Measurements from ENCODE around the gene CAMK1D.

CAMK1D gene

DNA sequence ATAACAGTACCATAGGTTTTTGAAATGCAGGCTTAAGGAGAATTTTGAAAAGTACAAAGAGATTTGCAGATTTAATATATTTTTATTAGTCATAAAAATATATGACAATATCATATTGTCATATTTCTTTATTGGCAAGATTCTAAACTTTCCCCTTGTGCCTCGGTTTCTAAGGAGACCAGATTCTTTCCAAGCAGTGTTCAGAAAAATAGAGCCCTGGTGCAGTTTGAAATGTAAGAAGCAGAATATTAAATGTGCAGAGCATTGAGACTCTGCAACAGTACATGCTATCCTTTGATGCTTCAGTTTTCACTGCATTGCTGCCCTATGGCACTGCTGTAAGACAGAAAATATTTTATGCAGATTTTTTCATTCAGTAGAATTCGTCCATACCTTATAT is 408.9 kb downstream of the CAMK1D start:
- H3K4me1 Mint-ChIP-seq (ENCODE audit: low read depth) = no peaks in the 10 kb centered on the region

DNA sequence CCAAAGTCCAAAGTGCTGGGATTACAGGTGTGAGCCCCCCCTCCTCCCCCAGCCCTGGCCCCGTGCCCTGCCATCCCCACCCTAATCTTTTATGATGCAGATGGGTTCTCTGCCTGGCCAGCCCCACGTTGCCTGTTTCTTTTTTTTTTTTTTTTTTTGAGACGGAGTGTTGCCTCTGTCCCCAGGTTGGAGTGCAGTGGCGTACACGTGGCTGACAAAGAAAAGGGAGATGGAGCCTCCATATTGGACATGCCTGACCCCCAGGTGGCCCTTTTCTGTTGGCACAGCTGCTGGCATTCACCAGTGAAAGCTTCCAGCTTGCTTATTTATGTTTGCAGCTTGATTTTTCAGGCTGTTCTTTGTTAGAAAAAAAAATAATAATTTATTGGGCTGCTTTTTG is 416.9 kb downstream of the CAMK1D start:
- Mint-ChIP-seq H3K27ac (no peak overlapping the region), H3K9me3 (ENCODE audit: low read depth) (no peaks in the 10 kb centered on the region), H3K4me3 (no peak overlapping the region), H3K27me3 (no peaks in the 10 kb centered on the region), H3K36me3 (peaks cover 26% of the 10 kb centered on the region), H3K4me1 (ENCODE audit: low read depth) (no peaks in the 10 kb centered on the region)

More for the DNA sequence above, 408.9 kb downstream of the CAMK1D start:
- Mint-ChIP-seq H3K4me3 (no peak overlapping the region), H3K9me3 (ENCODE audit: low read depth) (no peaks in the 10 kb centered on the region), H3K27ac (no peak overlapping the region), H3K27me3 (no peaks in the 10 kb centered on the region), H3K36me3 (peaks cover 10% of the 10 kb centered on the region)

DNA sequence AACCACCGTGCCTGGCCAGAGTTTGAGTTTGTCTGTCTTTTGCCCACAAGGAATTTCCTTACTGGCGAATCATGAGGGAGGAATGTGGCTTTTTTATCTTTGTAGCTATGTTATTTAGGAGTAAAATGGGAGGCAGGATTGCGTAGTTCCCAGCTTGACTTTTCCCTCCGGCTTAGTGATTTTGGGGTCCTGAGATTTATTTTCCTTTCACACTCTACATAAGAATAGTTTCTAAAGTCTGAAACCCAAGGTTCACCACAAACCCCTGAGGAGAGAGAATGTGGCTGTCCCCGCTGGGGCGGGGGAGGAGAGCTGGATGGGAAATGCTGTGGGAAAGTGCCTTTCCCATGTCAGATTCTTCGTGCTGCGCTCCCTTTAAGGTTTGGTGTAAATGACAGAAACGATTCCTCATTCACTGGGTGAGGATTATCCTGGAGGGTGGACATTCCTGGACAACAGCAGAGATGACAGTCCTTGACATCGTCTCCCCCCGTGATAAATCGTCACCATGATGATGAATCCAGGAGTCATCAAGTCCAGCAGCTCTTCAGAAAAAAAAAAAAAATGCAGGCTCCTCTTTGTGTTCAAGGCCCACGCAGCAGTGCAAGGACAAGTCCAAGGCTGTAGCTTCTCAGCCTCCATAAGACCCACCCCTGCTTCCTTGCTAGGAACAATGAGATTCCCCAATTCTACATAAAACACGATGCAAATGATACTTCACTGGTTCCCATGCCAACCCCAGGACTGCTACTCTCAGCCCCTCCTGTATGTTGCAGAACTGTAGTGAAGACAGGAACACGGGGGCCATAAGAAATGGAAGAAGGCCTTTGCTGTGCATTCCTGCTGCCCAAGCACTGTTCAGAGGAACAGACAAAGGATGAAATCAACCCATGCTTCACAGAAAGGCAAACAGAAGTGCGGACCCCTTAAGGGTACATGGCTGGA is 419.1 kb downstream of the CAMK1D start:
- H3K27ac Mint-ChIP-seq = no peak overlapping the region

DNA sequence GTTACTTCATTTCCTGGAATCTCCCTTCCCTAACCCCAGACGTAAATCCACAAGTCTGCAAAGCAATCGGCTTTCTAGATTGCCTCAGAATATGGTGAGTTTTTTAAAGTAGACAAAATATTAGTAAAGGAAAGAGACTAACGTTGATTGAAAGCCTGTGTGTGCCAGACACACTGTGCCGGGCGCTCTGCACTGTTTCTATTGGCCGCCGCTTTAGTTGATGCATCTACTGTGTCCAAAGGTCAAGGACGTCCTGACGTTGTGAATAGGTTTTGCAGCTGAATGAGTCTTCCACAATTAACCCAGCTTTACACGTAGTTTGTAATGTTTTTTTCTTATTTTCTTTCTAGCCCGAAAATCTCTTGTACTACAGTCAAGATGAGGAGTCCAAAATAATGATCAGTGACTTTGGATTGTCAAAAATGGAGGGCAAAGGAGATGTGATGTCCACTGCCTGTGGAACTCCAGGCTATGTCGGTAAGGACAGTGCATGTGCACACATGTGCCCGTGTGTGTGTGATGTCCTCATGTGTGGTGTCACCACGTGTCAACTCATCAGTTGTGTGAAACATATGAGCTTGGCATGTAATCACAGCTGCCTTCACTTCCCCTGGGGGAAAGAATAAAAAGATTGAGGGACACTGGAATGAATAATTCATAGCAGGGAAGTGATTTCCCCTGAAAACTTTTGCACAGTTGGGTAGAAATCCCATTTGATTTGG is 420.1 kb downstream of the CAMK1D start:
- H3K36me3 Mint-ChIP-seq = peaks cover 24% of the 10 kb centered on the region
- no peak overlapping the region for H3K27ac Mint-ChIP-seq
- H3K4me1 Mint-ChIP-seq (ENCODE audit: low read depth) = peaks cover 2% of the 10 kb centered on the region
- no peaks in the 10 kb centered on the region for H3K27me3 Mint-ChIP-seq
- no peaks in the 10 kb centered on the region for H3K9me3 Mint-ChIP-seq (ENCODE audit: low read depth)
- no peak overlapping the region for H3K4me3 Mint-ChIP-seq

More for the DNA sequence above, 419.1 kb downstream of the CAMK1D start:
- H3K4me3 Mint-ChIP-seq = no peak overlapping the region
- H3K4me1 Mint-ChIP-seq (ENCODE audit: low read depth) = no peaks in the 10 kb centered on the region
- H3K9me3 Mint-ChIP-seq (ENCODE audit: low read depth) = no peaks in the 10 kb centered on the region
- H3K36me3 Mint-ChIP-seq = peaks cover 24% of the 10 kb centered on the region
- no peaks in the 10 kb centered on the region for H3K27me3 Mint-ChIP-seq

- H3K4me1 Mint-ChIP-seq (ENCODE audit: low read depth) = peaks cover 3% of the 10 kb centered on the region
- no peak overlapping the region for H3K27ac Mint-ChIP-seq
- H3K27me3 Mint-ChIP-seq = no peaks in the 10 kb centered on the region
- no peaks in the 10 kb centered on the region for H3K9me3 Mint-ChIP-seq (ENCODE audit: low read depth)
- peaks cover 27% of the 10 kb centered on the region for H3K36me3 Mint-ChIP-seq
- H3K4me3 Mint-ChIP-seq = no peak overlapping the region
Observed at GRCh38 chr10:12771981-12772760, 422.8 kb downstream of the CAMK1D start.

- Mint-ChIP-seq H3K4me3 (no peak overlapping the region), H3K27ac (no peak overlapping the region), H3K36me3 (peaks cover 23% of the 10 kb centered on the region), H3K4me1 (ENCODE audit: low read depth) (peaks cover 3% of the 10 kb centered on the region), H3K9me3 (ENCODE audit: low read depth) (no peaks in the 10 kb centered on the region), H3K27me3 (no peaks in the 10 kb centered on the region)
Observed at GRCh38 chr10:12772797-12773587, 423.6 kb downstream of the CAMK1D start.

GRCh38 chr10:12774204-12774894 is 425.0 kb downstream of the CAMK1D start:
- no peaks in the 10 kb centered on the region for H3K27me3 Mint-ChIP-seq
- no peak overlapping the region for H3K27ac Mint-ChIP-seq
- peaks cover 3% of the 10 kb centered on the region for H3K4me1 Mint-ChIP-seq (ENCODE audit: low read depth)

DNA sequence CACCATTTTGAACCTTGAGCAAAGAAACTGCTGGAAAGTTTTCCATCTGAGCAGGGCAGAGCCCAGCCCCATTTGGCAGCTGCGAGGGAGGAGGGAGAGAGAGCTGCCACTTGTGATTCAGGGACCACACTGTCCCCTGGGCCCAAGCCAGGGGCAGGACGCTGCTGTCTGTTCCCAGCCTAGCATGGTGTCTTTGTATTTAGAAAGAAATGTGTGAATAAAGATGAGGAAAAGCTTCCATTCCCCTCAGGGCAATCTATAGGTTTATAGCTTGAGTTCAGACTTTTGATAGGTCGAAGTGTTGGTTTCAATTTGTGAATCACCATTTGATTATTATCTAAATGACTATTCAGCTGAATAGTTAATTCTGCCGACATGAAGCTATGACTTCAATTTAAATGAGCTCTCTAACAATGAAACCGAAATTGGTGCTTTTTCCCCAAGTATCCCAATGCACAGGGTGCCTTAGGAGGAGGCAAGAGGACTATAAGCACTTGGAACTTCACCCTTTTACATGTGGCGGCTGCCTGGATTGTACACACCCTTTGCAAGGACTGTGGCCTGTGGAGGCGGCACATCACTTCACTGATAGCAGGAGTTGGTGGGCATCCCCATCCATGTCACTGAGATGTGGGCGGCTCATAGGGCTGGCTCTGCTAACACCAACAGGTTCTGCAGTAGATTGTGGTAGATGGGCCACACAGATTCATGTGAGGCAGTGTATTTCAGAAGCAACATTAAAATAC is 428.7 kb downstream of the CAMK1D start:
- no peak overlapping the region for H3K4me3 Mint-ChIP-seq
- no peaks in the 10 kb centered on the region for H3K9me3 Mint-ChIP-seq (ENCODE audit: low read depth)
- no peak overlapping the region for H3K27ac Mint-ChIP-seq
- peaks cover 7% of the 10 kb centered on the region for H3K4me1 Mint-ChIP-seq (ENCODE audit: low read depth)
- H3K27me3 Mint-ChIP-seq = no peaks in the 10 kb centered on the region
- H3K36me3 Mint-ChIP-seq = peaks cover 14% of the 10 kb centered on the region

More at GRCh38 chr10:12774204-12774894, 425.0 kb downstream of the CAMK1D start:
- Mint-ChIP-seq H3K36me3 (peaks cover 19% of the 10 kb centered on the region), H3K4me3 (no peak overlapping the region), H3K9me3 (ENCODE audit: low read depth) (no peaks in the 10 kb centered on the region)

DNA sequence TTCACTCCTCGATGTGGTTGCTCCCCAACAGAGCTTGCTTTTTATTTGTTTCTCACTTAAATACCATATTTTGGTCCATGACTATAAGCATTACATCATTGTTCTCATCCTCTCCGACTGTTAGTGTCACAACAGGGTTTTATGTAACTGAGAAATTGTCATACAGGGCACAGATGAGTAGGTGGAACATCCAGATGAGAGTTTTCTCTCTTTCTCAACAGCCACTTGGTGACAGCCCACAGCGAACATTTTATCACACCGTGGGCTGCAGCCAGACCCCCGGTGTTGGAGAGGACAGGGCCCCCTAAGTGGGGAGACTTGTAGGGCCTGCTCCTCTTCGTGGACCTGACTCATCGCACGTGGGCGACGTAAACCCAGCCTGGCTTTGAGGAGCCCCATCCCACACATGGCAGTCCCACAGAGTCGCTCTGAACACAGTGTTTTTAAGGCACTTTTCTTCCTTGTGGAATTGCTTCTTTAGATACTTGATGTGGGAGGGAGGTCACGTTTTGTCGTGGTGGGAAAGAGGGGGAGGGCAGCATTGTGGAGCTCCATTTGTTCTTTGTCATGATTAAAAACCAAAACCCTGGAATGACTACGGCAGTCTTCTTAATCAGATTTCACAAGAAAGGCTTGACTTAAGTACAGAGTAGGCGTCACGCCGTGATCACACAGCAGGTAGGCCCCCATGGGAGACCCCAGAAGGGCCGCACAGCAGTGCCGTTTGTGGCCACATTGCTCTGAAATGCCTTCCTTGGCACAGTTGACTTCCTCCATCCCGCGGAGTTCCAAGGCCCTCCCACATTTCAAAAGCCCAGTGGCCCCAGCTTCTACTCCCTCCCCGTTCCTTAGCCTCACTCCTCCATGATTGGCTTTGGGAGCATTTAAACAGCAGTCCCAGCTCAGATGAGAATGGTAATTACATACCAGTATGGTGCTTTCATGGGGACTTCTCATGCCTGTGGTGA is 431.6 kb downstream of the CAMK1D start:
- no peaks in the 10 kb centered on the region for H3K9me3 Mint-ChIP-seq (ENCODE audit: low read depth)
- H3K27me3 Mint-ChIP-seq = no peaks in the 10 kb centered on the region
- peaks cover 3% of the 10 kb centered on the region for H3K4me1 Mint-ChIP-seq (ENCODE audit: low read depth)
- H3K4me3 Mint-ChIP-seq = no peak overlapping the region
- H3K36me3 Mint-ChIP-seq = peaks cover 14% of the 10 kb centered on the region
- H3K27ac Mint-ChIP-seq = no peak overlapping the region

- Mint-ChIP-seq H3K27ac (no peak overlapping the region), H3K4me3 (no peak overlapping the region), H3K27me3 (no peaks in the 10 kb centered on the region), H3K9me3 (ENCODE audit: low read depth) (no peaks in the 10 kb centered on the region), H3K36me3 (peaks cover 11% of the 10 kb centered on the region), H3K4me1 (ENCODE audit: low read depth) (peaks cover 3% of the 10 kb centered on the region)
Observed at GRCh38 chr10:12781976-12782375, 432.6 kb downstream of the CAMK1D start.

DNA sequence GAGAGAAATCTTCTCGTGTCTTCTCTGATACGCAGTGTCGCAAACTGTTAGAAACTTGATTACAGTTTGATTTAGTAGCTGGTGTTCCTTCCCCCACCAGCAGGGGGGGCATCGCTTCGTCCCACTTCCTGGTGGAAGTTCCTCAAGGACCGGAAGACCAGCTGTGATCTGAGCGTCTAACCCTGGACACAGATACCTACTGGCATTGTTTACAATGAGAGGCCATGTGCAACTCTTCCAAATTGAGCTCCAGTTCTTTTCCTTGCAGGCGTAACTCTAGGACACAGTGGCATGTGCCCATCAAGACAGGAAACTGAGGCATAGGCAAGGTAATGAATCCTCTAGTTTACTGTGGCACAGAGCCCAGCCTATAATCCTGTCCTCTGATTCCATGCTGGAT is 433.2 kb downstream of the CAMK1D start:
- Mint-ChIP-seq H3K27ac (no peak overlapping the region), H3K27me3 (no peaks in the 10 kb centered on the region), H3K4me3 (no peak overlapping the region), H3K9me3 (ENCODE audit: low read depth) (no peaks in the 10 kb centered on the region), H3K36me3 (peaks cover 11% of the 10 kb centered on the region), H3K4me1 (ENCODE audit: low read depth) (peaks cover 3% of the 10 kb centered on the region)

- Mint-ChIP-seq H3K4me1 (ENCODE audit: low read depth) (peaks cover 3% of the 10 kb centered on the region), H3K27ac (no peak overlapping the region), H3K36me3 (peaks cover 11% of the 10 kb centered on the region), H3K27me3 (no peaks in the 10 kb centered on the region), H3K9me3 (ENCODE audit: low read depth) (no peaks in the 10 kb centered on the region), H3K4me3 (no peak overlapping the region)
Observed at GRCh38 chr10:12783293-12783692, 433.9 kb downstream of the CAMK1D start.

All from activated naive CD8-positive, alpha-beta T cell (primary cell).